IPS-18c (cell line): ENCODE results near the gene FHOD3.
A peak's percentile ranks its signal among the peaks of the same experiment; 100 is the strongest.
"Not testable (repeated sequence)": the region's sequence is repeated elsewhere in the genome, so short reads cannot be mapped to it uniquely, and the experiment has no call there.

Source experiments
- H3K4me3 ChIP-seq: 2 replicates; pipeline ENCODE4 v1.7.0; 2013; ENCODE audit warnings: low read depth, mild to moderate bottlenecking, low read length, moderate library complexity; ENCODE audit not compliant: insufficient read depth
- H3K9me3 ChIP-seq: one replicate; pipeline ENCODE4 v1.6.1; 2013; ENCODE audit warnings: mild to moderate bottlenecking, low read length, moderate library complexity; ENCODE audit not compliant: control insufficient read depth, insufficient read depth

The FHOD3 gene

GRCh38 chr18:36798738-36799473 is 501.4 kb downstream of the FHOD3 start:
- Histone ChIP-seq H3K9me3 (no peaks in the 10 kb centered on the region), H3K4me3 (no peak overlapping the region)

- Histone ChIP-seq H3K4me3 (no peak overlapping the region), H3K9me3 (no peaks in the 10 kb centered on the region)
These were observed 507.6 kb downstream of the FHOD3 start for GRCh38 chr18:36805105-36805504.

GRCh38 chr18:36808681-36809080 is 511.2 kb downstream of the FHOD3 start:
- H3K9me3 ChIP-seq = no peaks in the 10 kb centered on the region
- H3K4me3 ChIP-seq = no peak overlapping the region

DNA sequence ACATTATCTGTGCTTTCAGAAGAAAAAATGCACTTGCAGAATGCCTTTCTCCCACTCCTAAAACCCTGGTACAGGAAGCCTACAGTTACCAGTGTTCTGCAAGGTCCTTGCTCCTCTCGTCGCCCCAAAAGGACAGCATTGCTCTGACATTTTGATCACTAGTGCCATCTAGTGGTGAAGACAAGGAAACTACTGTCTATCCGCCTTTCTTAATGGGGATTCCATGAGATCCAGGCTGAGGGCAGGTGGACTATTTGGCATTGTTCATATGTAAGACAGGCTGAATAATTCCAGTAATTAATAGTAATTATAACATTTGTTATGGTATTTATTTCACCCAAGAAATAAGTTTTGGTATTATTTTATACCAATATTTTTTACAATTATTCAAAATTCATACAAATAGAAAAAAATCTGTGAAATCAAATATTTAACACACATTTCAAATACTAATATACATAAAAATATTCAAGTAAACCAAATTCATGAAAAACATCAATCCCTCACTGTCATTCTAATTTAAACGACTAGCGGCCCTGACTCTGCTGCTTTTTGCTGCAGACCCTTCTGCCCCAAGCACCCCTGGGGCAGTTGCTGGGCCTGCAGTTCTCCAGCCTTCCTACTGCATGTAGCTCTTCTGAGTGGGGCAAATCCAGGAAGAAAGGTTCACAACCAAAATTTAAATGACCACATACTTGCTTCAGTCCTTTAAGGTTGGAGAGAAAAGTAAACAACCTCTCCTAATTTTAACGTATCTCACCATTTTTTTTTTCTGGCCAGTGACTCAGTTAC is 512.3 kb downstream of the FHOD3 start:
- Histone ChIP-seq H3K9me3 (no peaks in the 10 kb centered on the region), H3K4me3 (no peak overlapping the region)

DNA sequence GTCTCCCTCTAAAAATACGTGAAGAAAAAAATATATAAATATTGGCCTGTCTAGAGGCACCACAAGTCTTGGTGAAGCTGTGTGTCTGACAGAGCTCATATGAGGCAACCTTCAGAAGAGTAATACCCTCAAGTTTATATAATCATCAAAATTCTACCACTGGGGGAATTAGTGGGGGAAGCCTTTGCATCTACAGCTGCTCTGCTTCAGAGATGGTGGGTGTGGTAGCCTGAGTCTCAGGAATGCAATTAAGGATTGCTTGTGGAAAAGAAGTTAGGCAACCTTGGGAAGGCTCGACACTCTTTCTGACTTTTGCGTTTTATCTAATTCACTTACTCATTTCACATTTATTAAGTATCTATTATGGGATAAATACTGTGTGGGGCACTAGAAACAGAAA is 513.9 kb downstream of the FHOD3 start:
- Histone ChIP-seq H3K9me3 (no peaks in the 10 kb centered on the region), H3K4me3 (no peak overlapping the region)

- Histone ChIP-seq H3K9me3 (no peaks in the 10 kb centered on the region), H3K4me3 (no peak overlapping the region)
These were observed 514.4 kb downstream of the FHOD3 start for GRCh38 chr18:36811955-36812354.

DNA sequence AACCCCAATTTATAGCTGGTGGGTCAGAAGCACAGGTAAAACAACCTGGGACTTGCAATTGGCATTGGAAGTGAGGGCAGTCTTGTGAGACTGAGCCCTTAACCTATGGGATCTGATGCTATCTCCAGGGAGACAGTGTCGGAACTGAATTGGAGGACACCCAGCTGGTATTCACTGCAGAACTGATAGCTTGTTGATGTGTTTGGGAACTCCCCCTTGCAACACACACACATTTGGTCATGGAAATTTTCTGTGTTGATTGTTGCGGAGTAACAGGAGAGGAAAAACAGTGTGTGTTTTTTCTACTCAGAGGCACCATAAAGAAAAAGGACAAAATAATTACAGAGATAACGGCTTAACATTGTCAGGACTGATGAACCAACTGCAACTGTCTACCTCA is 515.2 kb downstream of the FHOD3 start:
- Histone ChIP-seq H3K4me3 (no peak overlapping the region), H3K9me3 (no peaks in the 10 kb centered on the region)

- Histone ChIP-seq H3K9me3 (no peaks in the 10 kb centered on the region), H3K4me3 (no peak overlapping the region)
These were observed 515.7 kb downstream of the FHOD3 start for GRCh38 chr18:36813101-36813775.

DNA sequence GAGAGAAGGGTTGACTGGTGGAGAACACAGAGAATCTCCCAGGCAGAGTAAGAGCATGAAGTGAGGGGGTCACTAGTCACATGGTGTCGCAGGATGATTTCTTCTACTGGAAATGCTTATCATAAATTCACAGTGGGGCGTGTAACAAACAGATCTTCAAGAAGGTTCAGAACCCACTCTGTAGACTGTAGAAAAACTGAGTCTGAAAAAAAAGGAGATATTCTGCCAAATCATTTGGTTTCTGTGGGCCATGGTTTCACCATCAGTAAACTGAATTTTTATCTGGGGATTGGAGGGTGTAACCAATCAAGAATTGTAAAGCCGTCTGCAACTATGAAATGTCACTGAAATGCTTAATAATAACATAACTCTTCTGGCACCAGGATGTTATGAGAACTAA is 516.3 kb downstream of the FHOD3 start:
- H3K9me3 ChIP-seq = no peaks in the 10 kb centered on the region
- no peak overlapping the region for H3K4me3 ChIP-seq

GRCh38 chr18:36814994-36815393 is 517.5 kb downstream of the FHOD3 start:
- H3K9me3 ChIP-seq = no peaks in the 10 kb centered on the region
- H3K4me3 ChIP-seq = no peak overlapping the region

DNA sequence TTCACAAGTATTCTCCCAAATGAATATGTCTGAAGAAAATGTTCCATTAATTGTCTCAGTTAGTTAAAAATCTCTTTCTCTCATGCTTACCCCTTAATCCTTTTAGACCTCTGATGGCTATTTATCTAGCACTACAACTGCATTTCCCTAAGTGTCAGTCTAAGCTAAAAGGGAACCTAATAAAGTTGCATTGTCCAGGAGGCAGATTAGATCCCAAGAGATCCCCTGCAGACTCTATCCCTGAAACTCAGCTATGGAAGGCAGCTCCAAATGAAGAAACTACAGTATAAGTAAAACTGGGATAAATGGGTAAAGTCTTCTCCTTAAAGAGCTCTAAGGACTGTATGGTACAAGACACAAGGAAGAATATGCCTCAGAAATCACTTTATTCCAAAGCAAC is 518.6 kb downstream of the FHOD3 start:
- not testable (repeated sequence) for H3K4me3 ChIP-seq, H3K9me3 ChIP-seq

- H3K9me3 ChIP-seq = no peaks in the 10 kb centered on the region
- no peak overlapping the region for H3K4me3 ChIP-seq
These were observed 519.5 kb downstream of the FHOD3 start for GRCh38 chr18:36817039-36817438.

- Histone ChIP-seq H3K9me3 (no peaks in the 10 kb centered on the region), H3K4me3 (no peak overlapping the region)
These were observed 521.1 kb downstream of the FHOD3 start for GRCh38 chr18:36818652-36819051.

- no peak overlapping the region for H3K4me3 ChIP-seq
- H3K9me3 ChIP-seq = no peaks in the 10 kb centered on the region
These were observed 522.1 kb downstream of the FHOD3 start for GRCh38 chr18:36819621-36820020.

DNA sequence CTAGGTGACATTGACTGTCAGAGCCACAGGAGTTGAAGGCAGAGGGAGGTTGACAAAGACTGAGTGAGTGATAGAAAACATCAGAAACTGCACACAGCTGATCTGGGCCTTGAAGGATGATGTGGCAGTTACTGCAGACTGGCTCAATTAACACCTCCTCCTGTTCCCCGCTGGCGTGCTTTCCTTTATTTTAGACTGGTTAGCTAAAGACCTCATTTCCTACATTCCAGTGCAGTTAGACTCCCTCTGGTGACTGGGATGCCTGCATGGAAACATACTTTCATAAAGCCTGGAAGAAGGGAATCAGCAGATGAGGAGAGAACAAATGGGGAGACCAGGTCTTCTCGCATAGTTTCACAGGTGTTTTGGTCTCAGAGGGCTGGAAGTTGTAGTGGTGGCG is 524.2 kb downstream of the FHOD3 start:
- Histone ChIP-seq H3K4me3 (no peak overlapping the region), H3K9me3 (peaks cover 3% of the 10 kb centered on the region)

- H3K4me3 ChIP-seq = no peak overlapping the region
- H3K9me3 ChIP-seq = peaks cover 3% of the 10 kb centered on the region
These were observed 528.0 kb downstream of the FHOD3 start for GRCh38 chr18:36825526-36825925.

GRCh38 chr18:36826556-36826955 is 529.0 kb downstream of the FHOD3 start:
- Histone ChIP-seq H3K4me3 (no peak overlapping the region), H3K9me3 (peaks cover 3% of the 10 kb centered on the region)

GRCh38 chr18:36828157-36828629 is 530.7 kb downstream of the FHOD3 start:
- peak overlapping the region; percentile 87 for H3K4me3 ChIP-seq
- H3K9me3 ChIP-seq = peaks cover 3% of the 10 kb centered on the region
